Measurements from ENCODE around the gene PRPF6. TPM values are rescaled to one million over a fixed set of nuclear protein-coding genes. Genes with fewer than 3 reads are reported as not detected.

Gene PRPF6
- total and polyA plus RNA-seq, 2 of the 13 experiments (the other 11 are each of a cell fraction or from before 2014, with no cell fraction given), result 63.7 to 101 TPM

GRCh38 chr20:64024141-64024990 is 43.4 kb downstream of the PRPF6 start (continued):
- peak; percentile 94; the same call in 1 of the 2 replicates for TF ChIP-seq ZNF784 (CRISPR knock-in tag; IDR thresholded peaks at IDR 0.05; ENCODE audit: borderline replicate concordance)
- TF ChIP-seq SSRP1 (CRISPR knock-in tag; IDR thresholded peaks at IDR 0.05), result 0 out of 2 replicates have a peak, but pooled peaks have one; percentile 16
- no peak for TF ChIP-seq ZFP82 (CRISPR knock-in tag; IDR thresholded peaks at IDR 0.05; ENCODE audit: borderline replicate concordance)
- TF ChIP-seq HBP1 (CRISPR knock-in tag; IDR thresholded peaks at IDR 0.05; ENCODE audit: low read depth), result peak; percentile 44; the same call in 1 of the 2 replicates
- no peak; the same call in 1 of the 2 replicates for TF ChIP-seq ELF1 (CRISPR knock-in tag; IDR thresholded peaks at IDR 0.05)
- no peak for TF ChIP-seq RFXAP (CRISPR knock-in tag; IDR thresholded peaks at IDR 0.05; ENCODE audit: borderline replicate concordance)
- peak; percentile 95 for TF ChIP-seq ZNF205 (CRISPR knock-in tag; IDR thresholded peaks at IDR 0.05)
- peak; percentile 47; the same call in 1 of the 2 replicates for TF ChIP-seq BHLHE40 (IDR thresholded peaks at IDR 0.05; ENCODE audit: low read length)
- peak; percentile 98 for TF ChIP-seq HNF1A (IDR thresholded peaks at IDR 0.05; ENCODE audit: low read depth)
- peak; percentile 100 for TF ChIP-seq HNF1A (CRISPR knock-in tag; IDR thresholded peaks at IDR 0.05; ENCODE audit: borderline replicate concordance)
- no peak for TF ChIP-seq ZNF780A (CRISPR knock-in tag; IDR thresholded peaks at IDR 0.05)
- no peak for TF ChIP-seq NKX3-1 (CRISPR knock-in tag; IDR thresholded peaks at IDR 0.05)
- TF ChIP-seq BCL3 (CRISPR knock-in tag; IDR thresholded peaks at IDR 0.05), result peak; percentile 80; the same call in 1 of the 2 replicates
- peak; percentile 18; the same call in 1 of the 2 replicates for TF ChIP-seq HHEX (CRISPR knock-in tag; IDR thresholded peaks at IDR 0.05)
- TF ChIP-seq SMC3 (IDR thresholded peaks at IDR 0.05; ENCODE audit: low read length), result peak; percentile 46
- TF ChIP-seq HOXD1 (CRISPR knock-in tag; IDR thresholded peaks at IDR 0.05), result 0 out of 2 replicates have a peak, but pooled peaks have one; percentile 62
- peak; percentile 85 for TF ChIP-seq RBM22 (optimal IDR thresholded peaks at IDR 0.05; ENCODE audit: low read length)
- peak; percentile 38 for TF ChIP-seq MNT (IDR thresholded peaks at IDR 0.05)
- TF ChIP-seq IKZF4 (CRISPR knock-in tag; IDR thresholded peaks at IDR 0.05; ENCODE audit: borderline replicate concordance, low read depth, not compliant biosample characterization), result peak; percentile 77
- no peak for TF ChIP-seq POLR2AphosphoS2 (IDR thresholded peaks at IDR 0.05; ENCODE audit: low read depth, low read length)

Measured in HepG2 (cell line).